Measurements from ENCODE around the gene INTS6.
A peak's percentile ranks its signal among the peaks of the same experiment; 100 is the strongest.

Gene INTS6

DNA sequence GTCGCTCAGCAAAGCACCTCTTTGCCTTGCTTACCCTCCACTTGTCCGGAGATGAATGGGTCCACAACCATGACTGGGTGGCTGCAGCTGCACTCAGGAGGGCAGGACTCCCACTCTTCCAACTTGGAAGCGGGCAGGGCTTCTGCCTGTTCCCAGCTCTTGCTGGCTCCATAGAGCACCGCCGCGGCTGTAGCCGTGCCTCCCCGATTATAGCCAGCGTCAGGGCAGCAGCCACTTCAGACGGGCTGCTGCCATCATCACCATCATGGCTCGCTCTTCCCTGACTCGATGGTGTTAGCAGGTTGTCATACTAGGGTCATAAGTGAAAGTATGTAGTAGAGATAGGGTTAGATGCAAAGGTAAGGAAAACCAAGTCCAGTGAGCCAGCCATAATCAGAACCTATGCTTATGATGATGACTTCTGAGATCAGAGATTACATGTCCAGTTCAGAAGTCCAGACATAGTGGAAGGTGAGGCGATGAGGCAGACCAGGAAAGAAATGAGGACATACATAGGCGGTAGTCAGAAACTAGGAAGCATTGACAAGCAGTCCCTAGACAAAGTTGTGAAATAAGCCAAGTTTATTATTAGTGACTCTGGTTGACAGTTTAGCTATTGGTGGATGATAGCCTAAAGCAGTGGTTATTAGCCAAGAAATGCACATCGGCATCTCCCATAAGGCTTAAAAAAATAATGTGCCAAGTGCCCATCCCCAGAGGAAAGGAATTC lies 4.4 kb upstream of the INTS6 start:
- H3K4me3 ChIP-seq (ENCODE audit: low read depth, low read length): no peak overlapping the region
- TF ChIP-seq, protein P1, sequence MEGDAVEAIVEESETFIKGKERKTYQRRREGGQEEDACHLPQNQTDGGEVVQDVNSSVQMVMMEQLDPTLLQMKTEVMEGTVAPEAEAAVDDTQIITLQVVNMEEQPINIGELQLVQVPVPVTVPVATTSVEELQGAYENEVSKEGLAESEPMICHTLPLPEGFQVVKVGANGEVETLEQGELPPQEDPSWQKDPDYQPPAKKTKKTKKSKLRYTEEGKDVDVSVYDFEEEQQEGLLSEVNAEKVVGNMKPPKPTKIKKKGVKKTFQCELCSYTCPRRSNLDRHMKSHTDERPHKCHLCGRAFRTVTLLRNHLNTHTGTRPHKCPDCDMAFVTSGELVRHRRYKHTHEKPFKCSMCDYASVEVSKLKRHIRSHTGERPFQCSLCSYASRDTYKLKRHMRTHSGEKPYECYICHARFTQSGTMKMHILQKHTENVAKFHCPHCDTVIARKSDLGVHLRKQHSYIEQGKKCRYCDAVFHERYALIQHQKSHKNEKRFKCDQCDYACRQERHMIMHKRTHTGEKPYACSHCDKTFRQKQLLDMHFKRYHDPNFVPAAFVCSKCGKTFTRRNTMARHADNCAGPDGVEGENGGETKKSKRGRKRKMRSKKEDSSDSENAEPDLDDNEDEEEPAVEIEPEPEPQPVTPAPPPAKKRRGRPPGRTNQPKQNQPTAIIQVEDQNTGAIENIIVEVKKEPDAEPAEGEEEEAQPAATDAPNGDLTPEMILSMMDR (IDR thresholded peaks at IDR 0.05; ENCODE audit: insufficient read depth, low read depth, low read length, missing control alignments): no peak
- DNase-seq (ENCODE audit: low read depth): no peak

DNA sequence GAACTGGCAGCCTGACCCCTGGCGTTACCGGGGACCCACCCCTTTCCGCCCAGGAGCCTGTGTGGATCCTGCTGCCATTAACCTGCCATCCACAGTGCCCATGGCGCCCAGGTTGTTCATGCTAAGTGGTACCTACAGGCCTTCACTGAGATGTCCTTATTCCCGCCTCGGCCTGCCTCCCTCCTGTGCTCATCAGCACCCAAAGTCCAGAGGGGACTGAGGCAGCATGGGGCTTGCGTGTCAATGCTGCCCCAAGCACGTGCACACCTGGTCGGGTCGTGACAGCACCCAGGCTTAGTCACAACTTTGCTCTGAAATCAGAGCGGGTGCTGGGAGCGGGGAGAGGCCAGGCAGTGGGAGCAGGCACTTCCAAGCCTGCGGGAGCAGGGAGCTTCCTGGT lies 3.7 kb upstream of the INTS6 start:
- no peak for DNase-seq (ENCODE audit: low read depth)
- no peak overlapping the region for H3K4me3 ChIP-seq (ENCODE audit: low read depth, low read length)
- TF ChIP-seq, protein P1 (IDR thresholded peaks at IDR 0.05; ENCODE audit: insufficient read depth, low read depth, low read length, missing control alignments): no peak

DNA sequence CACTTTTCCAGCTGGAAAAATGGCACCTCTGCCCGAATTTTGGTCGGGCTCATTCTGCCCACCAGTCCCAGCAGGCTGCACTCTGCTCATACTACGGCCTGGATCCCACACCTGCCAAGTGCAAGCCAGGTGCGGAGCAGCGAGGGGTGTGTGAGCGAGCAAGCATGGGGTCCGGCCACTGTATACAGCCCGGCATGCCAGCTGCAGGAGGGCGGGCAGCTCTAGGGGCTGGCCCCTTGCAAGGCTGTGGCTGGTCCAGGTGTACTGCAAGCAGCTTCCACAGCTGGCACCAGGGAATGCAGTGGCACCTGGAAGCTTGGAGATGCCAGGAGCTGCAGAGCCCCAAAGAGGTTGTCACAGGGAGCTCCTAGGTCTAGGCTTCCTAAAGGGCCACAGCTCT lies 2.7 kb upstream of the INTS6 start:
- TF ChIP-seq, protein P1 (IDR thresholded peaks at IDR 0.05; ENCODE audit: insufficient read depth, low read depth, low read length, missing control alignments): no peak
- no peak overlapping the region for H3K4me3 ChIP-seq (ENCODE audit: low read depth, low read length)
- no peak for DNase-seq (ENCODE audit: low read depth)

DNA sequence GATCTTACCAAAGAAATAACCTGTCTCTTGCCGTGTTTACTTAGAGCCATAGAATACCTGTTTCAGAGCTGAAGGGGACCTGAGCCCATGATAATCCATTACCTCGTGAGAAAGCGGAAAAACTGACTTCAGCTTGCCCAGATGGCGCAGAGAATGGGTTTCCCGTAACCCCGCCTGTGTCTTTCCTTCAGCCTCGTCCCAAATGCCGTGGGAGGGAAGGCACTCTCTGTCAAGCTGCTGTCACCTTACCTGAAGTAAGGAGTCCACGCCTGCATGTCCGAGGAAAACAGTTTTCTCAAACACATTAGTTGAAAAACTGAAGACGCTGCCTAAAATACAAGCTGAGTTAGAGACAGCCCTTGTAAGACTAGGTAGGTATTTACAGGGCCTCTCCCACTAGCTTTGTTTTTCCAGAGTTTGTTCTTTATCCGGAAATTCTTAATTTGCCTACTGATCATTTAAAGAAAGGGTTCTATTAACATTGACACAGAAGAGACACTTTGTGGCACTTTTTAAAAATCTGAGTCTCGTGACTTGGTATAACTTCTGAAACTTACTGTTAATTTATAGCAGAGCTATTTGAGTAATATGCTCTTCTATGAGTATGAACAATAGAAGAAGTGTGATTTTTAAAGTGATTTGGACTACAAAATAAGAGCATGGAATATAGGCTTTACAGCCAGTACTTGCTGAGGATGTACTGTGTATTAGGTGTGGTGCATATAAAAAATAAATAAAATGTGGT lies 1.3 kb upstream of the INTS6 start:
- peak overlapping the region; percentile 86 for H3K4me3 ChIP-seq (ENCODE audit: low read depth, low read length)
- DNase-seq (ENCODE audit: low read depth): no peak
- TF ChIP-seq, protein P1 (IDR thresholded peaks at IDR 0.05; ENCODE audit: insufficient read depth, low read depth, low read length, missing control alignments): no peak

DNA sequence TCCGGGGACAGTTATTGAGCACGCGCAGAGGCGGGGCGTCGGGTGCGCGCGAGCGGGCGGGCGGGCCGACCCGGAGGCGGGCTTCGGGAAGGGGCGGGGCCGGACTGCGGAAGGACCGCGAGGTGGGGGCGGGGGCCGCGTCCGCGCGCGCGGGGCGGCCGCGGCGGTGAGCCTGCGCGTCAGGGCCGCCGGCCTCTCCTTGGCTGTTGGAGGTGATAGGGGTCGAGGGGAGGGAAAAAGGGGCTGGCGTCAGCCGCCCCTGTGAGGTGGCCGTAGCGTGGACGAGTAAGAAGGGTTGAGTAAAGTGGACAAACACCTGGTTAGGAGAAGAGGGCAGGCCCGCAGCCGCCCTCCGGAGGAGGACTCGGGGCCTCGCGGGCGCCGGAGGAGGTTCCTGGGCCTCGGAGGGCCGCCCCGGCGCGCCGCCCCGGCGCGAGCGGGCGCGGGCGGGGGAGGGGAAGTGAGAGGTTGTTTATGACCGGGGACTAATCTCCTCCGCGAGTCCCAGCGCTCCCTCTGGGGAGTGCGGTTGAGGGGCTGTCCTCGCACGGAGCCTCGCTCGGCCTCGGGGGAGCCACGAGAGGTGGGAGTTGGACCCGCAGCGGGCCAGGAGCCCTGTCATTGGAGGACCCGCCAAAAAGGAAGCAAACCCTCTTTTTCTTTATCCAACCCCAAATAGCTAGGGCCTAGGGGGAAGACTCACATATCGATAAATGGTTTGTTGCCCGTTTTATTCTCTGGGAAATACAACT lies 547 bp upstream of the INTS6 start:
- peak; percentile 85 for DNase-seq (ENCODE audit: low read depth)
- H3K4me3 ChIP-seq (ENCODE audit: low read depth, low read length): peak overlapping the region; percentile 86
- TF ChIP-seq, protein P1 (IDR thresholded peaks at IDR 0.05; ENCODE audit: insufficient read depth, low read depth, low read length, missing control alignments): no peak

DNA sequence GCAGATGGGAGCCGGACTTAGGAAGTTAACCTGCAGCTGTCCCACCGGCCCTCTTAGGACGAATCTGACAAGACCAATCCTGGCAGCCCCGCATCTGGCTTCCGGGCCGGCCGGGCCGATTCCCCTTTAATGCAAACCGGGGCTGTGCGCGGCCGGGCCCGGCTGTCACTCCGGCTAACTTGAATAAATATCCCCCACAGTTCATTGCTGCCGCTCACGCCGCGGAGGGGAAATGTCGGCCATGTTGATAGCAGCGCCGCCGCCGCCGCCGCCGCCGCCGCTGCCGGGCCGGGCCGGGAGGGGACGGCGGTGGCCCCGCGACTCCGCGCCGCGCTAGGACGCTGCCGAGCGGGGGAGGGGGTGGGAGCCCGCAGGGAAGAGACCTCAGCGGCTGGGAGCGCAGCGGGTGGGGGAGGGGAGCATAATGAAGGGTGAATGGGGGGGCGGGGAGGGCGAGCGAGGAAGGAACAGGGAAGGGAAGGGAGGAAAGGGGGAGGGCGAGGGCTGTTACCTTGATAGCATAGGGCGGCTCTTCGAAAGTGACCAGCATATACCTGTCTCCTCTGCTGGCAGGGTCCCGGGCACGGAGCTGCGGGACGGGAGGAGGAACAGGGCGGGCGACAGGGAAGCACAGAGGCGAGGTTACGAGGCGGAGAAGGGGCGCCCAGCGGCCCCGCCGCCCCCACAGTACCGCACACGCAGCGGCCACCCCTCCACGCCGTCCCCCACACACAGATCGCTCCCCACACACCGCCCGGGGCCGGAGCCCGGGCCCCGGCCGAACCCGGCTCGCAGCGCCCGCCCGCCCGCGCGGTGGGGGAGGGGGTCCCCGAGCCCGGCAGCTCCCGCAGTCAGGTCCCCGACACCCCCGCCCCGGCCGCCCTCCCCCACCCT lies 1.1 kb downstream of the INTS6 start:
- TF ChIP-seq, protein P1 (IDR thresholded peaks at IDR 0.05; ENCODE audit: insufficient read depth, low read depth, low read length, missing control alignments): no peak
- peak; percentile 94 for DNase-seq (ENCODE audit: low read depth)
- H3K4me3 ChIP-seq (ENCODE audit: low read depth, low read length): peak overlapping the region; percentile 73

Data from GM12865 (cell line).